Superior temporal gyrus (tissue), 1 donor: ENCODE results near the gene MYL6.
"Not testable (repeated sequence)": the region's sequence is repeated elsewhere in the genome, so short reads cannot be mapped to it uniquely, and the experiment has no call there.

Experiments
- DNase-seq: peaks from one replicate; pipeline ENCODE4 v3.0.0-alpha.2; 2016; ENCODE audit errors: extremely low spot score

The MYL6 gene

DNA sequence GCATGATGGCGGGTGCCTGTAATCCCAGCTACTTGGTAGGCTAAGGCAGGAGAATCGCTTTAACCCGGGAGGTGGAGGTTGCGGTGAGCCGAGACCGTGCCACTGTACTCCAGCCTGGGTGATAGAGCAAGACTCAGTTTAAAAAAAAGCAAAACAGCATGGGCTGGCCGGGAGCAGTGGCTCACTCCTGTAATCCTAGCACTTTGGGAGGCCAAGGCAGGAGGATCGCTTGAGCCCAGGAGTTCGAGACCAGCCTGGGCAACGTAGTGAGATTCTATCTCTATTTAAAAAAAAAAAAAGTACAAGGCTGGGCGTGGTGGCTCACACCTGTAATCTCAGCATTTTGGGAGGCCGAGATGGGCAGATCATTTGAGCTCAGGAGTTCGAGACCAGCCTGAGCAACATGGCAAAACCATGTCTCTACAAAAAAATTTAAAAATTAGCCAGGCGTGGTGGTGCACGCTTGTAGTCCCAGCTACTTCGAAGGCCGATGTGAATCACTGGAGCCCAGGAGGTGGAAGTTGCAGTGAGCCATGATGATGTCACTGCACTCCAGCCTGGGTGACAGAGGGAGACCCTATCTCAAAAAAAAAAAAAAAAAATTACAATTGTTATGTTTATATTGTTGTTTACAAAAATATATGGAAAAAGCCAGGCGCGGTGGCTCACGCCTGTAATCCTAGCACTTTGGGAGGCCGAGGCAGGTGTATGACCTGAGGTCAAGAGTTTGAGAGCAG, 1.5 kb upstream of the MYL6 start:
- DNase-seq = not testable (repeated sequence)

DNA sequence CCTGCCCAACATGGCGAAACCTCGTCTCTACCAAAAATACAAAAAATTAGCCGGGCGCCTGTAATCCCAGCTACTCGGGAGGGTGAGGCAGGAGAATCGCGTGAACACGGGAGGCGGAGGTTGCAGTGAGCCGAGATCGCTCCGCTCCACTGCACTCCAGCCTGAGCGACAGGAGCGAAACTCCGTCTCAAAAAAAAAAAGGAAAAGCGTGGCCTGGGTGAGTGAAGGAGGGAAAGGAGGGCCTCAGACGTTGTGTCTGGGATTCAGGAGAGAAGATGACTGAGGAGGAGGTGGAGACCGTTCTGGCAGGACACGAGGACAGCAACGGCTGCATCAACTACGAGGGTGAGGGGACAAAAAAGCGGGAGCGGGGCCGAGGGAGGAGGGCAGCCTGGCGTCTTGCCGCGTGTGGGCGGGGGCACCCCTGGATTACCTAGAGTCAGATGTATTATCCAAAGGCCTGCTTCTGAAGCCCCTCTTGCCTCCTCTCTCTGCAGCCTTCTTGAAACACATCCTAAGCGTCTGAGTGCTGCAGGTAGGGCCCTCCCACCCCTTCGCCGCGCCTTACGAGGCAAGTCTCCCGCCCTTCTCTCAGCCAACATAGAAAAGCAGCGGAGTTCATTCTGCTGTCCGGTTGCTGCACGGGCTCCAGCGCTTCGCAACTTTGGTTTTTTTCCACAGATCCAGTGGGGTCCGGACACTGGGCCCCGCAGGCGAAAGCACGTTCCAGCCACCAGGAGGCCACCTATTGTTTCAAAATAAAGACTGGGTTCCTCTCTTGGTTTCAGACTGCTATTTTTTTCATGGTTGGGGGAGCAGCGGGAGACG, 744 bp upstream of the MYL6 start:
- peak; percentile 60 for DNase-seq

- peak; percentile 50 for DNase-seq
Observed at GRCh38 chr12:56158926-56159461, 835 bp downstream of the MYL6 start.

DNA sequence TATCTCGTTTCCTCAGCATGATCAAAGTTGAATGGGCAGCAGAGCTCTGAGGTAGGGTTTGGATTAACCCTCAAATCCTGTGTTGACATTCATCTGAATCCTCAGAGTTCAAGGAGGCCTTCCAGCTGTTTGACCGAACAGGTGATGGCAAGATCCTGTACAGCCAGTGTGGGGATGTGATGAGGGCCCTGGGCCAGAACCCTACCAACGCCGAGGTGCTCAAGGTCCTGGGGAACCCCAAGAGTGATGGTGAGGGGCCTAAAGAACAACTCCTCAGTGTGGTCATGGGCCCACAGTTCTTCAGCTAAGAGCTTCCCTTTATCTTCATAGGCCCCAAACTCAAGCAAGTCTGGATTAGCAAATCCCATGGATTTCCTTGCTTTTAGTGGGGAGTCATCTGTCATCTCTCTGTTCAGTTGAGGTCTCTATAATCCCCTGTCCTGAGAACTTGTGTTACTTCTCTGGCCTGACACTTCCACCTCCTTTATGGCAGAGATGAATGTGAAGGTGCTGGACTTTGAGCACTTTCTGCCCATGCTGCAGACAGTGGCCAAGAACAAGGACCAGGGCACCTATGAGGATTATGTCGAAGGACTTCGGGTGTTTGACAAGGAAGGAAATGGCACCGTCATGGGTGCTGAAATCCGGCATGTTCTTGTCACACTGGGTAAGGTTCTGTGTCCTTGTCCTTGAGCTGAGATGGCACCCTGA, 1.5 kb downstream of the MYL6 start:
- DNase-seq = no peak

DNA sequence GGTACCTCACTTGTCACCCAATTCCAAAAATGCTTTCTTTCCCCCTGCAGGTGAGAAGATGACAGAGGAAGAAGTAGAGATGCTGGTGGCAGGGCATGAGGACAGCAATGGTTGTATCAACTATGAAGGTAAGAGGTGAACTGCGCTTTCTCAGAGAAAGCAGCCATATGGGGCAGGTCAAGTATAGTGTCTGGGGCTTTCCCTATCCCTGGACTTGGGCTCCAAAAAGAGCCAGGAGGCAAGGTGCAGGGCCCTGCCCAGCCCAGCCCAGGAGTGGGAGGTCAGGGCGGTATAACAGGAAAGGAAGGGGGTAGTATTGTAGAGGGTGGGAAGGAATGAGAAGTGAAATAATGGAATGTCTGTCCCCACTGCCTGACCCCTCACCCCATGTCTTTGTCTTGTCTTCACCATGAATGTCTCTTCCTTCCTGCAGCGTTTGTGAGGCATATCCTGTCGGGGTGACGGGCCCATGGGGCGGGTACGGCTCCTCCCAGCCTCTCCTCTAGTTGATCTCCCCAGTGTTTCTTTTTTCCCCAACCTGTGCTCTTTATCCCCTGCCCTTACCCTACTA, 2.1 kb downstream of the MYL6 start:
- no peak for DNase-seq

DNA sequence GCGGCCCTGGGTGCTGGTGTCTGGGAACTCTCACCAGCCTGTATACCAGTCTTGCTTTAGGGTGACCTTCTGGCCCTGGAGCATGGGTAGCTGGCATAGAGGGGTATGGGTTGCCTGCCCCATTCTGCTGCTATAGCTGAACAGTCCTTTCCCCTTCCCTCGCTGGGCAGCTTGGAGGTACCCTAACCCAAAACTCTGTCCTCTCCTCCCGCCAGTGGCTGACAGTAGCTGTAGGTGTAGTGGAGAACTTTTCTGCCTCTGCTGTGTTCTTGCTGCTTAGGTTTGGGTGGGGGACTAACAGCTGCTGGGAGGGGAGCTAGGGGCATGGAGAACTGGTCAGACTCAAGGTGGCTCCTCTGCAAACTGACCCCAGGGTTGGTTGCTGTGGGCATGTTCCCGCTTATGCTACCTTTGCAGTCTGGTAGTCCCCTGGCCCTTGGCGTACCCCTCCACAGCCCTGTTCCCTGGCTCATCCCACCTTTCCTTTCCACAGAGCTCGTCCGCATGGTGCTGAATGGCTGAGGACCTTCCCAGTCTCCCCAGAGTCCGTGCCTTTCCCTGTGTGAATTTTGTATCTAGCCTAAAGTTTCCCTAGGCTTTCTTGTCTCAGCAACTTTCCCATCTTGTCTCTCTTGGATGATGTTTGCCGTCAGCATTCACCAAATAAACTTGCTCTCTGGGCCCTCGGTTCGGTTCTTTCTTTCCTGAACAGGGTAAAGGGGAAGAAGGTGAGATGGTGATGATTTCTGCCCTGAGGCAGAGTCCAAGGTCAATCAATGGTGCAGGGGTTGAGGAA, 2.9 kb downstream of the MYL6 start:
- no peak for DNase-seq

DNA sequence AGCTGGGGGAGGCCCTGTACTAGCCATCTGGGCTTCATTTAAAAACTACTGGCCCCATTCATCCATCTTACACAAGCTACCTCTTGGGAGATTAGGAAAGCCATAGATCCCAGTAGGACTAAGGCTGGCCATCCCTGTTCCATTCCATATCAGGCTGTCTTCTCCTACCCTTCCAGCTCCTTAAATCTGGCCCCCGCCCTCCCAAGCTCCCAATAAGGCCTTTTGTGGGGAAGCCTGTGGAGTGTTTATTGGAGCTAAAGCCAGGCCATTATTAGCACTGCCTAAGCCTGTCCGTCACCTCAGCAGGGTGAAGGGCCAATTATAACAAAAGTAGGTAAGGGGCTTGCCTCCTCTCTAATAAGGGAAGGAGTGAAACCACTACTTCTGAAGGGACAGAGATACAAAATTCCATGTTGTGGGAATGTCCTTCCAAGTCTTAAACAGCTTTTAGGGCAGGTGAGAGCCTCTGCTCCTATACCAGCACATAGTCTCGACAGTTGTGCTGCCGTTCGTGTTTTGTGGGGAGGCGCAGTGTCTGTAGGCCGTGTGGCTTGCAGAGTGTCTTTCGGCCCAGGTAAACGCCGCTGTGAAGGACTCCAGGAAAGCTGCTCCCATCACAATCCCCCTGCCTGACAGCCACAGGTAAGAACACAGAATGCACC, 3.7 kb downstream of the MYL6 start:
- peak; percentile 12 for DNase-seq

DNA sequence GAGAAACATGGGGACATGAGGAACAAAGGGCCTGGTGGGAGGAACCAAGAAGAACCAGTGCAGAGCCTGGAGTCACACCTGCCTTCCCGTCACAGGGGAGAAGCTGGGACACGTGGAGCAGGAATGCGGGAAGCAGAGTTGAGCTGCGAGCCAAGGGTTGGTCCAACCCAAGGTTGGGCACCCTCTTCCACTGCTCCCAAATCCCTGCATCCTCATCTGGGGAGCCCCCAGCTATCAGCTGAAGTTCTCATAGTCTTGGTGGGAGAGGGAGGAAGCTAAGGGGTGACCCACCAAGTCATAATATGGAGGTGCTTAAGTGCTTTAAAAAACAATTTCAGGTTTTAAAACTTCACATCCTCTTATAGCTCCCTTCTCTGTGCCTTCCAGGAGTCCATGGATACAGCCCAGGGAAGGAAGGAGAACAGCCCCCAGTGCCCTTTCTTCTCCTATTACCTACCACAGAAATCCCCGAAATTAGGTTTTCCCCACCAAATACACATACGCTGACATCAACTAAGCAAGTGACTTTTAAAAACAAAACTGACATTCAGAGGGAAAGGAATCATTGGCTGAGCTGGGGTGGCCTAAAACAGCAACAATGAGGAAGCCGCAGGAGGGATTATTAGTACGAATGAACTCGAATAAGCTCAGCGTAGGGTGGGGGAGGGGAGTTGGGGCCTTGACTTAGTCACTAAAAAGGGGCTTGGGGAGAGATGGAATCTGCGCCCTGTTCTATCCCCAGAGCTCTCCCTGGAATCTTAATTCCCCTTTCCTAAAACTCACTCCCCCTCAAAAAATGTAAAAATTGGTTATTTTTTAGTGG, 4.5 kb downstream of the MYL6 start:
- no peak for DNase-seq

DNA sequence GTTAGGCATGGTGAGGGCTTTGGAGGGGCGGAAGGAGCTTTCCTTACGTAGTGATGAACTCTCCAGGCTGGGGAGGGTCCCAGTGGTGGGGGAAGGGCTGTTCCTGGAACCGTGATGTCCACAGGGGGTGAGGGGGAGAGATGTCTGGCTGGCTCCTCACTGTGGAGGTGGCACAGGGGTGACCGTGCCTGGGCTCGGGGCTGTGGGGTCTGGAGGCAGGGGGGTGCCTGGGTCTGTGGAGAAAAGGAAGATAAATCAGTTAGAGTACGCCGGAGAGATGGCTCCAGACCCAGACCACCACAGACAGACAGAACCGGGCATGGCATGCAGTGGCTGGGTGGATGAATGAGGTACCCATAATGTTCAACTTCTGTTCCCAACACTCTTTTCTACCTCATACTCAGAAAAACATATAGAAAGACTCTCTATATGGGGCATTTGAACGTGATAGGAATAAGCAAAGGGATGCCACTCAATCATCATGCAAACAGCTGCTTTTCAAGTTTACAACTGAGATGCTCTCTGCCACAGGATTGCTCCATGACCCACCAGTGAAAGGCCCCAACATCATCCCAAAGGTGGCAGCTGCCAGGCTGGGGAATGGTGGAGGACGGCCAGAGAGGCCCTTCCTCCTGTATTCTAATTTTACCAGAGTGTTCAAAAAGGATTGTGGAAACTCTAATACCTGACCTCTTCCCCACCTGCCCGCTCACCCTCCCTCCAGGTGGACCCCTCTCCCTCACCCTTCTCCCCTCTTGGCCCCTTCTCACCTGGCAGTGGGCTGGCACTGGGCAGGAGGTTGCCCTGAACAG, 5.6 kb downstream of the MYL6 start:
- no peak for DNase-seq

DNA sequence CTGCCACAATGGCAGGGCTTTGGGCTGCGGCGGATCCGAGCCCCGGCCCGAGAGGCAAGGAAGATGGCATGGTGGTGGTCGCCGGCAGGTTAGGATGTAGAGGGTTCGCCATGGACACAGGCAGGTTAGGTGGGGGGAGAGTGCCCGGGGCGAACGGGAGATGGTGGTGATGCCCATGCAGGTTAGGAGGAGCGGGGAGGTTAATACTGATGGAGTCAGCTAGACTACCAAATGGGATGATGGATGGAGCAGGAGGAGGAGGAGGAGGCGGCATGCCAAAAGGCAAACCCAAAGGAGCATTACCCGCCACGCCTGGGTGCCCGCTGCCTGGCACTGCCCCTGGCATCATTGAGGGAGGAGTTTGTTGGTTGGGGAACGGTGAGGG, 6.2 kb downstream of the MYL6 start:
- DNase-seq = no peak

- no peak for DNase-seq
Observed at GRCh38 chr12:56165369-56165768, 7.2 kb downstream of the MYL6 start.

DNA sequence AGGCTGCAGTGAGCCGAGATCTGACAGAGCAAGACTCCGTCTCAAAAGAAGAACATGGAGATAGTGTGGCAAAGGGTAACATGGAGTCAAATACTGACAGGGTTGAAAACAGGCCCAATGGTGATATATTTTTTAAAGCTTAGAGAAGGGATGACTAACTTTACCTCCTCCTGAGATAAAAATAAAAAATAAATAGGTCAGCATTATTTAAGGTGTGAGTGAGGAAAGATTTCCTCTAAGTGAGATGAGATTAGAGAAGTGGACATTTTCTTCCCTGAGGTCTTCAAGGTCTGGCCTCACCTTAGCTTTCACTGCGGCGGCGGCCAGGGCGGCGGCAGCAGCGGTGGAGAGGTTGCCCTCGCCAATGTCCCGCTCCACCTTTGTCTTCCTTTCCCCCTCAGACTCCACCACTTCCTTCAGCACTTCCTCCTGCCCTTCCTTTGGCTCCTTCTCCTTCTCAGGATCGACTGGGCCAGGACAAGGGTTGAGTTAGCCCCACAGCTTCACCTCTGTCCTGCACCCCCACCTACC, 11.1 kb downstream of the MYL6 start:
- DNase-seq = no peak

- DNase-seq = no peak
Observed at GRCh38 chr12:56172839-56173238, 14.7 kb downstream of the MYL6 start.

DNA sequence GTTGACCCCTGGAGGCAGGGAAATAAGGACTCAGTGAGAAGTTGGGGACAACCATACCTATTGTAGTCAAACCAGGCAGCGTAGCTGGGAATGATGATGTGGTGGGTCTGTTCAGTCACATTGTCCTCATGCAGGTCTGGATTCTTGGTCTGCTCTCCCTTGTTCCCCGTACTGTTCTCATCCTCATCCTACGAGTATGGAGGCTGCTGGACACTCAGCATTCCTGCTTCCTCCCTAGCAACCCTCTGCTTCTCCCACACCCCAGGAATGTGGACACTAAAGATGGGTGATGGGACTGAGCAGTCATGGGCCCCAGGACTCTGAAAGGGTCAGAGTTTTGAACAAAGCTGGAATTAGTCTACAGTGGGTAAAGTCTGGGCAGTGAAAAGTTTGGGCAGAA, 20.2 kb downstream of the MYL6 start:
- DNase-seq = no peak

- no peak for DNase-seq
Observed at GRCh38 chr12:56186957-56187356, 28.8 kb downstream of the MYL6 start.

DNA sequence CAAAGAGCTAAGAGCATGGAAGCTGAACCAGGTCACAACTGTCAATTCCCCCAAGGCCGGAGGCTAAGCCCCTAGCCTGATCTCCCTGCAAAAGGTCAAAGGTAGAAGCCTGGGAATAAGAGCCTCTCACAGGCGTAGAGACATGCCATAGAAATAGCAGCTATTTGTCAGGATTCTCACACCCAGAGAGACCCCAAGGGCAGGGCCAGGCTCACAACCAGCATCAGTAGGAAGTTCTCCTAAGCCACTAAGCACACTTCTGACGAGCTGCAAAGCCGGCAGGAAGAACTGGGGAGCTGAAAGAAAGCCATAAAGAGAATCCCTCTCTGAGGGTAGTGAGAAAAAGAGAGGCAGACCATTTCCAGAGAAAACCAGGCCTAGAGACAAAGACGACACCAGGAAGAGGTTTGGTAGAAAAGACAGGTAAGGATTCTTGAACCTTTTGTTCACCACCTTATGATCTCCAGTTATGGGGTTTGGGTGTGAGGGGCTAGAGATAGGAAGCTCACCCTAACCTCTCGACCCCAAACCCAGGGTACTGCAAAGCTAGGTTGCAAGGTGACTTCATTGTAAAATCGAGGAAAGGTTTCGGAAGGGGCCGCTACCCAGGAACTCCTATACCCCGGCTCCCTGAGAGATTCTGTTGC, 30.1 kb downstream of the MYL6 start:
- no peak for DNase-seq

DNA sequence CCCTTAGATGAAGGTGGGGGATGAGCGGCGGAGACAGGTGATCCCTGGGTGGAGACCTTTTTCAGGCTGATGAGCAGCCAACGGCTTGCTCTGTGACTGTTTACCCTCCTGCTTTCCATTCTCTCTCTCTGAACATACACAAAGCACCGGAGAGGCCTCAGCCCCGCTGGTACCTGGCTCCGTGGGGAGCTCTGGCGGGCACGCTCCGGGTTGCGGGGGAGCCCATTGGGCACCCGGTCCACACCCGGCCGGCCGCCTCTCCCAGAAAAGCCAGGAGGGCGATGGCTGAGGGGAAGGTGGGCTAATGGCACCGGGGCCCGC, 30.6 kb downstream of the MYL6 start:
- no peak for DNase-seq
